Calu3 (cell line): ENCODE results near the gene USP13. TPM values are rescaled to one million over a fixed set of nuclear protein-coding genes. Genes with fewer than 3 reads are reported as not detected.

Experiments used
- BruUV-seq: library from RNA; stranded (reverse); fragments of 400-500 nt; replicated peaks from 2 replicates; lab custom pipeline; 2021; lab: Mats Ljungman, UMichigan
- CTCF ChIA-PET: fragments of 300-600 bp; sonication (Branson Sonifier 250); formaldehyde crosslinking; loops from one replicate; lab custom pipeline; 2022; ENCODE audit warnings: antibody characterized with exemption; lab: Charles Lee
- DNase-seq: peaks from one replicate; pipeline ENCODE4 v3.0.0; 2022
- H3K27ac Mint-ChIP-seq: one replicate; pipeline ENCODE4 v1.8.0; 2022; ENCODE audit warnings: mixed read lengths; ENCODE audit not compliant: unreplicated experiment
- H3K27me3 Mint-ChIP-seq: one replicate; pipeline ENCODE4 v1.8.0; 2022; ENCODE audit warnings: mixed read lengths; ENCODE audit not compliant: unreplicated experiment
- H3K36me3 Mint-ChIP-seq: one replicate; pipeline ENCODE4 v1.8.0; 2022; ENCODE audit warnings: mild to moderate bottlenecking, moderate library complexity, mixed read lengths; ENCODE audit not compliant: insufficient read depth, unreplicated experiment
- H3K4me1 Mint-ChIP-seq: one replicate; pipeline ENCODE4 v1.8.0; 2022; ENCODE audit warnings: mild to moderate bottlenecking, low read depth, mixed read lengths; ENCODE audit not compliant: unreplicated experiment
- H3K4me3 Mint-ChIP-seq: one replicate; pipeline ENCODE4 v1.8.0; 2022; ENCODE audit warnings: mild to moderate bottlenecking, low read depth, moderate library complexity, mixed read lengths; ENCODE audit not compliant: unreplicated experiment
- H3K9me3 Mint-ChIP-seq: one replicate; pipeline ENCODE4 v1.8.0; 2022; ENCODE audit warnings: low read depth, mixed read lengths; ENCODE audit not compliant: unreplicated experiment
- CTCF ChIP-seq: fragments of 200-600 bp; IDR thresholded peaks from one replicate; pipeline ENCODE4 v1.8.0; 2022; ENCODE audit warnings: antibody characterized with exemption; ENCODE audit not compliant: unreplicated experiment
- intact Hi-C: fragments of 100-400 bp; cut with micrococcal nuclease; formaldehyde crosslinking; loops from one replicate; pipeline ENCODE4 v1.10.0; 2022; ENCODE audit not compliant: unreplicated experiment
- total RNA-seq: library from RNA; stranded (reverse); gene quantifications from 2 replicates; pipeline ENCODE4 v1.2.3, GENCODE V29; 2022

The USP13 gene
- total RNA-seq, 1 experiment from 2014 or later = 29.8 TPM

GRCh38 chr3:179719048-179719734, 66.4 kb downstream of the USP13 start:
- H3K4me3 Mint-ChIP-seq = no peak overlapping the region
- H3K9me3 Mint-ChIP-seq = no peaks in the 10 kb centered on the region
- H3K4me1 Mint-ChIP-seq = peaks cover 15% of the 10 kb centered on the region
- CTCF ChIA-PET = interaction anchor here (0.6 to 1.0 kb wide), 2 partner anchors 21 to 46 kb away, joined by 3 to 6 read pairs; no protein-coding TSS in a partner anchor
- H3K36me3 Mint-ChIP-seq = no peaks in the 10 kb centered on the region
- intact Hi-C loops = no loop called here
- no peaks in the 10 kb centered on the region for H3K27me3 Mint-ChIP-seq
- BruUV-seq = no TSS peak
- H3K27ac Mint-ChIP-seq = no peak overlapping the region
- no peak for TF ChIP-seq CTCF
- no peak for DNase-seq

GRCh38 chr3:179720196-179720595, 67.4 kb downstream of the USP13 start:
- intact Hi-C loops = no loop called here
- no TSS peak for BruUV-seq
- Mint-ChIP-seq H3K36me3 (no peaks in the 10 kb centered on the region), H3K9me3 (no peaks in the 10 kb centered on the region), H3K27me3 (no peaks in the 10 kb centered on the region), H3K4me1 (peaks cover 15% of the 10 kb centered on the region), H3K4me3 (no peak overlapping the region), H3K27ac (no peak overlapping the region)
- no peak for DNase-seq
- no peak for TF ChIP-seq CTCF
- CTCF ChIA-PET = no interaction called here

GRCh38 chr3:179723617-179724016, 70.8 kb downstream of the USP13 start:
- BruUV-seq = no TSS peak
- H3K27me3 Mint-ChIP-seq = no peaks in the 10 kb centered on the region
- no peaks in the 10 kb centered on the region for H3K4me1 Mint-ChIP-seq
- no peak for TF ChIP-seq CTCF
- H3K9me3 Mint-ChIP-seq = no peaks in the 10 kb centered on the region
- H3K4me3 Mint-ChIP-seq = no peak overlapping the region
- H3K36me3 Mint-ChIP-seq = no peaks in the 10 kb centered on the region
- CTCF ChIA-PET = no interaction called here
- DNase-seq = no peak
- no peak overlapping the region for H3K27ac Mint-ChIP-seq
- intact Hi-C loops = no loop called here

GRCh38 chr3:179726075-179726699, 73.3 kb downstream of the USP13 start:
- H3K4me1 Mint-ChIP-seq = no peaks in the 10 kb centered on the region
- intact Hi-C loops = no loop called here
- no peaks in the 10 kb centered on the region for H3K9me3 Mint-ChIP-seq
- H3K27me3 Mint-ChIP-seq = no peaks in the 10 kb centered on the region
- H3K4me3 Mint-ChIP-seq = no peak overlapping the region
- no peak for TF ChIP-seq CTCF
- DNase-seq = no peak
- BruUV-seq = no TSS peak
- CTCF ChIA-PET = interaction anchor here (0.6 kb wide), 1 partner anchor 77 kb away, joined by 3 read pairs; no protein-coding TSS in a partner anchor
- H3K36me3 Mint-ChIP-seq = no peaks in the 10 kb centered on the region
- no peak overlapping the region for H3K27ac Mint-ChIP-seq
